ENCODE data around the gene TMEM258. TPM values are rescaled to one million over a fixed set of nuclear protein-coding genes. Genes with fewer than 3 reads are reported as not detected.

TMEM258 gene
- total RNA-seq, 1 donor from 2014 or later: 162 TPM

DNA sequence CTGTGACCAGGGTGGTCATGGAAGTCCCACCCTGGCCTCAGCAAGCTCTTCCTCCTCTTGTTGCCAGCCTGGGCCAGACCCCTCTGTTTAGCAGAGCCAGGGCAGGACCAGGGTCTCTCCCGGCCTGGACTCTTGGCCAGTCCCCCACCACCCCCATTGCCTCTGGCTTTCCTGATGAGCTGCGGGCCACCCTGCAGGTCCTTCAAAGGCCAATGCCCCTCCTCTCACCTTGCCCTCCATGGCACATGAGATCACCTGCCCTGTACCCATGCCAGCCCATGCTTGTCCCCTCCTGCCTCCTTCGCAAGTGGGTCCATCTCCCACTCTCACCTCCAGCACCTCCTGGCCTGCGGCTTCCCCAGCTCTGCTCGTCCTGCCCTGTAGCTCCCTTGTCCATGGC is 46.1 kb upstream of the TMEM258 start:
- Mint-ChIP-seq H3K4me1 (ENCODE audit: unreplicated experiment) (peaks cover 14% of the 10 kb centered on the region), H3K27ac (no peak overlapping the region), H3K9me3 (no peaks in the 10 kb centered on the region), H3K36me3 (peaks cover 31% of the 10 kb centered on the region), H3K4me3 (no peak overlapping the region), H3K27me3 (no peaks in the 10 kb centered on the region)
- TF ChIP-seq, protein P1, sequence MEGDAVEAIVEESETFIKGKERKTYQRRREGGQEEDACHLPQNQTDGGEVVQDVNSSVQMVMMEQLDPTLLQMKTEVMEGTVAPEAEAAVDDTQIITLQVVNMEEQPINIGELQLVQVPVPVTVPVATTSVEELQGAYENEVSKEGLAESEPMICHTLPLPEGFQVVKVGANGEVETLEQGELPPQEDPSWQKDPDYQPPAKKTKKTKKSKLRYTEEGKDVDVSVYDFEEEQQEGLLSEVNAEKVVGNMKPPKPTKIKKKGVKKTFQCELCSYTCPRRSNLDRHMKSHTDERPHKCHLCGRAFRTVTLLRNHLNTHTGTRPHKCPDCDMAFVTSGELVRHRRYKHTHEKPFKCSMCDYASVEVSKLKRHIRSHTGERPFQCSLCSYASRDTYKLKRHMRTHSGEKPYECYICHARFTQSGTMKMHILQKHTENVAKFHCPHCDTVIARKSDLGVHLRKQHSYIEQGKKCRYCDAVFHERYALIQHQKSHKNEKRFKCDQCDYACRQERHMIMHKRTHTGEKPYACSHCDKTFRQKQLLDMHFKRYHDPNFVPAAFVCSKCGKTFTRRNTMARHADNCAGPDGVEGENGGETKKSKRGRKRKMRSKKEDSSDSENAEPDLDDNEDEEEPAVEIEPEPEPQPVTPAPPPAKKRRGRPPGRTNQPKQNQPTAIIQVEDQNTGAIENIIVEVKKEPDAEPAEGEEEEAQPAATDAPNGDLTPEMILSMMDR (conservative IDR thresholded peaks at IDR 0.05): no peak
- DNase-seq (ENCODE audit: extremely low spot score, unreplicated experiment): no peak

DNA sequence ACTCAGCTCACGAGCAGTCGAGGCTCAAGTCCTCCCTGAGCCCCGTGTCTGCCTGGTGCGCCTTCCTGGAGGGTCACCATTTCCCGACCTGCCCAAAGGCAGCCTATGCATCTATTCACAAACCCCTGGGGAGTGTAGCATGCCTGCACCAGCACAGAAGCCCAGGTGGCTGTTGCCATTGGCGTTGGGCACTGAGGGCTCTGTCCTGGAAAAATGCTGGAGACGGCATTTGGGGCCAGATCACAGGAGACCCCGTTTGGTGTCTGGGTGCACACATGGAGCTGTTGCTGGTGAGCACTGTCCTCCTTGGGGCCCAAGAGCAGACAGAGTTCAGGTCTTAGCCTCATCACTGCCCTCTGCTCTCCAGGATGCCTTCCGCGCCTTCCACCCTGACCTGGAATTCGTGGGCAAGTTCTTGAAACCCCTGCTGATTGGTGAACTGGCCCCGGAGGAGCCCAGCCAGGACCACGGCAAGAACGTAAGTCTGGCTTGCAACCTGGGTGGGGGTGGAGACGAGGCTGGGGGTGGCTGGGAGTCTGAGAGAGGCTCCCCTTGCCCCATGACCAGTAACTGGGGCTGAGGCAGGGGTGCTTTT is 45.1 kb upstream of the TMEM258 start:
- H3K27me3 Mint-ChIP-seq: no peaks in the 10 kb centered on the region
- peaks cover 33% of the 10 kb centered on the region for H3K36me3 Mint-ChIP-seq
- H3K27ac Mint-ChIP-seq: no peak overlapping the region
- H3K4me1 Mint-ChIP-seq (ENCODE audit: unreplicated experiment): peaks cover 16% of the 10 kb centered on the region
- H3K4me3 Mint-ChIP-seq: no peak overlapping the region
- DNase-seq (ENCODE audit: extremely low spot score, unreplicated experiment): no peak
- TF ChIP-seq, protein P1 (conservative IDR thresholded peaks at IDR 0.05): no peak
- H3K9me3 Mint-ChIP-seq: no peaks in the 10 kb centered on the region

DNA sequence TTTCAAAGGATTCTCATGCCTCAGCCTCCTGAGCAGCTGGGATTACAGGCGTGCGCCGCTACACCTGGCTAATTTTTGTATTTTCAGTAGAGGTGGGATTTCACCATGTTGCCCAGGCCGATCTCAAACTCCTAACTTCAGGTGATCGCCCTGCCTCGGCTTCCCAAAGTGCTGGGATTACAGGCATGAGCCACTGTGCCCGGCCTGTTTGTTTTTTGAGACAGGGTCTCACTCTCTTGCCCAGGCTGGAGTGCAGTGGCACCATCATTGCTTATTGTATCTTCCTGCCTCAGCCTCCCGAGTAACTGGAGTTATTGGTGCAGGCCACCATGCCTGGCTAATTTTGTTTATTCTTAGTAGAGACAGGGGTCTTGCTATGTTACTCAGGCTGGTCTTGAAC is 43.8 kb upstream of the TMEM258 start:
- peaks cover 23% of the 10 kb centered on the region for H3K4me1 Mint-ChIP-seq (ENCODE audit: unreplicated experiment)
- peaks cover 27% of the 10 kb centered on the region for H3K36me3 Mint-ChIP-seq
- H3K9me3 Mint-ChIP-seq: no peaks in the 10 kb centered on the region

DNA sequence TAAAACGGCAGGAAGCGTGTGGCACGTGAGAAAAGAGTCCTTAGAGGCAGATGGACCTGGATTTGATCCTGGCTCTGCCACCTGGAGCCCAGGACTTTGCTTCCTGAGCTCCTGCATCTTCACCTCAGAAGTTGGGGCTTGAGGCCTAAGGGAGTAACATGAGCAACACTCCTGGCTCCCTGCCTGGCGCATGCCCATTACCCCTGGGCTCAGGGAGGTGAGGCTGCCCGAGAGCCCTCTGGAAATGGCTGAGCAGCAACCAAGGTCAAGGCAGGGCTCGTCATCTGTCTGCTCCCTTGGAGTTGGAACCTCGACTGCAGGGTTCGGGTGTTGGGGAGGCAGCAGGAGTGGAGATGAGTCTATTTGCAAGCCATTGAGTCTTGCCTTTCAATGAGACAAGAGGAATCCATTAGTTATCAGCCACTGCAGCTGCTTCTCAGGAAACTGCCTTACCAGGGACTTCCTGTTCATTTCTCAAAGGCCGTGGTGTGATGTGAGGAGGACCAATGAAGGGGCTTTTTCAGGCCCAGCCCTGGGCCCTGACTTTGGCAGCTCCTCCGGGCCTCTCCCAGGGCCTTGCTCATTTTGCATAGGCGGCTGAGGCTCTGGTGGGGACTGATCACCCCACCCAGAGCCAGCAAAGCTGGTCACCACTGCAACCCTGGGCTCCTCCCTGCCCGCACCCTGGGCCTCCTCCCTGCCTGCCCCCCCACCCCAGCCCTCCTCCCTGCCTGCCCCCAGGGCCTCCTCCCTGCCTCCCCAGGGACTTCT is 42.1 kb upstream of the TMEM258 start:
- no peak overlapping the region for H3K4me3 Mint-ChIP-seq
- TF ChIP-seq, protein P1 (conservative IDR thresholded peaks at IDR 0.05): no peak
- peaks cover 35% of the 10 kb centered on the region for H3K4me1 Mint-ChIP-seq (ENCODE audit: unreplicated experiment)
- DNase-seq (ENCODE audit: extremely low spot score, unreplicated experiment): no peak
- no peak overlapping the region for H3K27ac Mint-ChIP-seq
- no peaks in the 10 kb centered on the region for H3K27me3 Mint-ChIP-seq
- peaks cover 16% of the 10 kb centered on the region for H3K36me3 Mint-ChIP-seq
- H3K9me3 Mint-ChIP-seq: no peaks in the 10 kb centered on the region

More for the DNA sequence above, 43.8 kb upstream of the TMEM258 start:
- DNase-seq (ENCODE audit: extremely low spot score, unreplicated experiment): no peak
- Mint-ChIP-seq H3K27ac (no peak overlapping the region), H3K4me3 (no peak overlapping the region), H3K27me3 (no peaks in the 10 kb centered on the region)
- TF ChIP-seq, protein P1 (conservative IDR thresholded peaks at IDR 0.05): no peak

DNA sequence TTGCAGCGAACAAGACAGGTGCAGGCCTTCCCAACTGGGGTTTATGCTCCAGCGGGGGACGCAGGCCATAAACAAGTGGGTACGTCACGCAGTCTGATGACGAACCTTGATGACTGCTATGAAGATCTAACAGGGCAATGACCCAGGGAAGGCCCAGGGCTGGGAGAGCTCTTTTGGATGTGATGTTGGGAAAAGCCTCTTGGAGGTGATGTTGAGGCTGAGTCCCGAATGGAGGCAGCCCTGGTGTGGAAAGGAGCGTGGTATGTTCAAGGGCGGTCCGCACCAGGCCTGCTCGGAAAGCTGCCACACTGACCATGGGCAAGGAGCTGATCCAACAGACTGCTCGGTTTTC is 41.5 kb upstream of the TMEM258 start:
- Mint-ChIP-seq H3K36me3 (peaks cover 11% of the 10 kb centered on the region), H3K4me3 (no peak overlapping the region), H3K9me3 (no peaks in the 10 kb centered on the region), H3K27me3 (no peaks in the 10 kb centered on the region), H3K4me1 (ENCODE audit: unreplicated experiment) (peaks cover 38% of the 10 kb centered on the region), H3K27ac (no peak overlapping the region)
- DNase-seq (ENCODE audit: extremely low spot score, unreplicated experiment): no peak
- TF ChIP-seq, protein P1 (conservative IDR thresholded peaks at IDR 0.05): no peak

Measured in type B pancreatic cell (in vitro differentiated cells).